BJ (cell line): ENCODE data around the gene UPB1. TPM values are rescaled to one million over a fixed set of nuclear protein-coding genes. Genes with fewer than 3 reads are reported as not detected.
"Not testable (repeated sequence)": the region's sequence is repeated elsewhere in the genome, so short reads cannot be mapped to it uniquely, and the experiment has no call there.

ENCODE experiments used
- CTCF ChIA-PET: fragments of 350-600 bp; formaldehyde crosslinking; extraction: SDS; loops from one replicate; lab custom pipeline; 2021; ENCODE audit warnings: antibody characterized with exemption, inconsistent platforms; lab: Yijun Ruan, JAX
- POLR2A ChIA-PET: fragments of 300-600 bp; sonication (Branson Sonifier 250); formaldehyde crosslinking; extraction: SDS; loops from one replicate; lab custom pipeline; 2021; ENCODE audit warnings: antibody characterized with exemption; lab: Charles Lee
- DNase-seq: peaks from one replicate; pipeline ENCODE4 v3.0.0-alpha.2; 2011; ENCODE audit warnings: low read depth
- H3K27me3 ChIP-seq: 2 replicates; pipeline ENCODE4 v1.6.0; 2011; ENCODE audit warnings: low read length; ENCODE audit not compliant: control insufficient read depth, insufficient read depth
- H3K36me3 ChIP-seq: 2 replicates; pipeline ENCODE4 v1.5.1; 2011; ENCODE audit warnings: low read length; ENCODE audit not compliant: control insufficient read depth, insufficient read depth
- H3K4me3 ChIP-seq: 2 replicates; pipeline ENCODE4 v1.5.1; 2011; ENCODE audit warnings: low read depth, mild to moderate bottlenecking, control low read depth, low read length
- CTCF ChIP-seq: IDR thresholded peaks from 2 replicates; pipeline ENCODE4 v1.5.1; 2011; ENCODE audit warnings: low read depth, mild to moderate bottlenecking, control low read depth, inconsistent platforms, low read length, moderate library complexity; ENCODE audit not compliant: insufficient read depth
- polyA plus RNA-seq: library from polyadenylated mRNA; depleted of rRNA; stranded (reverse); fragments of >200 nt; gene quantifications from 2 replicates; pipeline ENCODE4 v1.2.3, GENCODE V29; 2011

Gene UPB1
- polyA plus RNA-seq, 1 experiment, result 0.09 TPM

- Histone ChIP-seq H3K36me3 (peaks cover 57% of the 10 kb centered on the region), H3K4me3 (no peak overlapping the region), H3K27me3 (no peaks in the 10 kb centered on the region)
- no peak for TF ChIP-seq CTCF
- POLR2A ChIA-PET, result no interaction called here
- no peak for DNase-seq
- CTCF ChIA-PET, result no interaction called here
Measured at GRCh38 chr22:24543185-24543601, 48.1 kb downstream of the UPB1 start.

- POLR2A ChIA-PET, result no interaction called here
- H3K27me3 ChIP-seq, result no peaks in the 10 kb centered on the region
- peaks cover 62% of the 10 kb centered on the region for H3K36me3 ChIP-seq
- DNase-seq, result no peak
- CTCF ChIA-PET, result no interaction called here
- TF ChIP-seq CTCF, result no peak
- H3K4me3 ChIP-seq, result no peak overlapping the region
Measured at GRCh38 chr22:24543679-24544243, 48.6 kb downstream of the UPB1 start.

- Histone ChIP-seq H3K27me3 (no peaks in the 10 kb centered on the region), H3K4me3 (no peak overlapping the region), H3K36me3 (peaks cover 35% of the 10 kb centered on the region)
- no peak for TF ChIP-seq CTCF
- ChIA-PET POLR2A (no interaction called here), CTCF (interaction anchor here (2.1 kb wide), 1 partner anchor 23 kb away, joined by 8 read pairs; no protein-coding TSS in a partner anchor)
- no peak for DNase-seq
Measured at GRCh38 chr22:24548812-24549211, 53.7 kb downstream of the UPB1 start.

GRCh38 chr22:24550028-24550901, 55.1 kb downstream of the UPB1 start:
- CTCF ChIA-PET, result no interaction called here
- no peak for DNase-seq
- H3K4me3 ChIP-seq, result no peak overlapping the region
- no peaks in the 10 kb centered on the region for H3K27me3 ChIP-seq
- peaks cover 27% of the 10 kb centered on the region for H3K36me3 ChIP-seq
- POLR2A ChIA-PET, result no interaction called here
- TF ChIP-seq CTCF, result no peak

GRCh38 chr22:24550902-24551435, 55.8 kb downstream of the UPB1 start:
- peaks cover 27% of the 10 kb centered on the region for H3K36me3 ChIP-seq
- no peak for DNase-seq
- no peak overlapping the region for H3K4me3 ChIP-seq
- ChIA-PET CTCF (no interaction called here), POLR2A (no interaction called here)
- no peak for TF ChIP-seq CTCF
- H3K27me3 ChIP-seq, result no peaks in the 10 kb centered on the region

GRCh38 chr22:24552503-24553286, 57.6 kb downstream of the UPB1 start:
- H3K27me3 ChIP-seq, DNase-seq, H3K4me3 ChIP-seq, POLR2A ChIA-PET: not testable (repeated sequence)
- CTCF ChIA-PET, result interaction anchor here (0.6 kb wide), 1 partner anchor 305 kb away, joined by 3 read pairs; no protein-coding TSS in a partner anchor
- H3K36me3 ChIP-seq, result peaks cover 14% of the 10 kb centered on the region
